HepG2 (cell line): ENCODE data around the gene CNGA1. TPM values are rescaled to one million over a fixed set of nuclear protein-coding genes. Genes with fewer than 3 reads are reported as not detected.
A peak's percentile ranks its signal among the peaks of the same experiment; 100 is the strongest.

Experiments used
- ATAC-seq: fragments of 200-7000 bp; cut with Tn5 transposase; 3 replicates; pipeline ENCODE4 v1.9.1; 2020; ENCODE audit warnings: mild to moderate bottlenecking, moderate library complexity
- BruUV-seq: library from RNA; stranded (reverse); fragments of 400-500 nt; replicated peaks from 2 replicates; lab custom pipeline; 2021; lab: Mats Ljungman, UMichigan
- CTCF ChIA-PET: fragments of 300-600 bp; formaldehyde crosslinking; extraction: SDS; loops from one replicate; lab custom pipeline; 2021; ENCODE audit warnings: low total read pairs, inconsistent platforms, low intra/inter-chr PET ratio; lab: Yijun Ruan, JAX
- POLR2A ChIA-PET: fragments of 350-600 bp; sonication (Branson Sonifier 250); formaldehyde crosslinking; loops from one replicate; lab custom pipeline; 2020; ENCODE audit warnings: antibody characterized with exemption, inconsistent platforms; lab: Yijun Ruan, JAX
- DNase-seq: peaks from one replicate; pipeline ENCODE4 v3.0.0-alpha.2; 2015; ENCODE audit warnings: low spot score
- FAIRE-seq: peaks from 3 replicates; lab custom pipeline; 2011; peaks lifted over from hg19 to GRCh38; lab: Jason Lieb, UNC
- H2AFZ ChIP-seq: one replicate; pipeline ENCODE4 v1.6.1; 2011; ENCODE audit warnings: low read length, inconsistent platforms
- H3K27ac ChIP-seq: fragments of 300-600 bp; 3 replicates; pipeline ENCODE4 v1.8.0; 2011; ENCODE audit warnings: mixed run types, mild to moderate bottlenecking, mixed read lengths, low read length, inconsistent platforms; ENCODE audit not compliant: insufficient read depth; ENCODE audit errors: extremely low read length
- H3K27me3 ChIP-seq, 2 experiments: fragments of 200-600 bp in 1 of 2; 2 replicates in 1 of 2; 3 replicates in 1 of 2; pipeline versions ENCODE4 v1.6.0 to v1.8.0; 2011; ENCODE audit warnings: low read length in 2 of 2, mild to moderate bottlenecking in 2 of 2, moderate library complexity in 2 of 2, inconsistent platforms in 1 of 2; ENCODE audit not compliant: insufficient read depth in 2 of 2, control insufficient read depth in 1 of 2
- H3K36me3 ChIP-seq, 2 experiments: fragments of 200-600 bp in 1 of 2; replicated peaks in 1 of 2; 2 replicates in 1 of 2; 3 replicates in 1 of 2; pipeline versions ENCODE4 v1.5.1 to v1.8.0; 2011; ENCODE audit warnings: low read length in 2 of 2, inconsistent platforms in 1 of 2; ENCODE audit not compliant: insufficient read depth in 2 of 2, control insufficient read depth in 1 of 2
- H3K4me1 ChIP-seq: 2 replicates; pipeline ENCODE4 v1.5.1; 2012; ENCODE audit warnings: low read length, inconsistent platforms; ENCODE audit not compliant: insufficient read depth
- H3K4me2 ChIP-seq: 2 replicates; pipeline ENCODE4 v1.6.0; 2011; ENCODE audit warnings: low read depth, low read length, inconsistent platforms
- H3K4me3 ChIP-seq, 3 experiments: fragments of 200-600 bp in 1 of 3; sonication (generic), shearing (Covaris generic) in 1 of 3; replicated peaks in 1 of 3; 2 replicates each; pipeline ENCODE4 v1.5.1; 2011 to 2016; ENCODE audit warnings: low read length in 3 of 3, inconsistent platforms in 2 of 3, low read depth in 2 of 3, mild to moderate bottlenecking in 2 of 3, control low read depth in 1 of 3, mixed read lengths in 1 of 3; ENCODE audit not compliant: insufficient read depth in 1 of 3
- H3K79me2 ChIP-seq: one replicate; pipeline ENCODE4 v1.6.1; 2011; ENCODE audit warnings: low read length, inconsistent platforms; ENCODE audit not compliant: insufficient read depth
- H3K9ac ChIP-seq: 2 replicates; pipeline ENCODE4 v1.6.0; 2011; ENCODE audit warnings: mild to moderate bottlenecking, low read depth, low read length, inconsistent platforms; ENCODE audit not compliant: insufficient read depth
- H3K9me3 ChIP-seq: 2 replicates; pipeline ENCODE4 v1.5.1; 2012; ENCODE audit warnings: mild to moderate bottlenecking, low read length
- H4K20me1 ChIP-seq: 2 replicates; pipeline ENCODE4 v1.6.0; 2011; ENCODE audit warnings: inconsistent platforms, mild to moderate bottlenecking, low read length, moderate library complexity; ENCODE audit not compliant: insufficient read depth
- E2F5 ChIP-seq: sonication (generic); formaldehyde crosslinking; conservative IDR thresholded peaks from 2 replicates; pipeline ENCODE4 v1.4.0; 2020; ENCODE audit warnings: missing genetic modification reagents
- REL ChIP-seq: sonication (generic); formaldehyde crosslinking; conservative IDR thresholded peaks from 2 replicates; pipeline ENCODE4 v1.8.0; 2022; ENCODE audit warnings: mild to moderate bottlenecking, missing genetic modification reagents, moderate library complexity
- STAG1 ChIP-seq: sonication (generic); formaldehyde crosslinking; IDR thresholded peaks from 2 replicates; pipeline ENCODE4 v1.4.0; 2020; ENCODE audit warnings: missing genetic modification reagents
- TMF1 ChIP-seq: sonication (generic); formaldehyde crosslinking; IDR thresholded peaks from 2 replicates; pipeline ENCODE4 v1.8.1; 2022; ENCODE audit warnings: low read depth, missing genetic modification reagents
- ZFP82 ChIP-seq: sonication (generic); formaldehyde crosslinking; IDR thresholded peaks from 2 replicates; pipeline ENCODE4 v1.5.1; 2020; ENCODE audit warnings: mild to moderate bottlenecking, missing genetic modification reagents, borderline replicate concordance
- ZNF503 ChIP-seq: sonication (generic); formaldehyde crosslinking; IDR thresholded peaks from 2 replicates; pipeline ENCODE4 v1.4.0; 2020; ENCODE audit warnings: missing genetic modification reagents
- ZUFSP ChIP-seq: sonication (generic); formaldehyde crosslinking; IDR thresholded peaks from 2 replicates; pipeline ENCODE4 v1.9.0; 2021; ENCODE audit warnings: missing genetic modification reagents, mild to moderate bottlenecking, borderline replicate concordance
- WGBS: methylation state at CpG from one replicate; pipeline ENCODE4 v1.1.6; 2017; ENCODE audit warnings: low lambda C conversion rate; 5-methylcytosine and 5-hydroxymethylcytosine counted together
- in situ Hi-C: cut with HindIII; loops from 2 replicates; pipeline ENCODE4 v1.10.0; 2017; ENCODE audit warnings: low pct_unique_long_range_greater_than_20kb; ENCODE audit not compliant: extremely low pct_ligation_motif_present
- intact Hi-C: fragments of 100-400 bp; cut with micrococcal nuclease; formaldehyde crosslinking; loops from one replicate; pipeline ENCODE4 v1.10.0; 2022; ENCODE audit not compliant: unreplicated experiment
- polyA plus RNA-seq, 8 experiments: library from polyadenylated mRNA; depleted of rRNA in 3 of 8; stranded (reverse) in 7 of 8; unstranded in 1 of 8; fragments of >200 nt; fragmentation: Illumina TruSeq in 4 of 8; extraction: Trizol in 4 of 8; gene quantifications; 2 replicates each; pipeline versions ENCODE4 v1.2.1 to v1.2.3, GENCODE V29; 2011 to 2016; ENCODE audit warnings: low read depth in 4 of 8, missing spikeins in 1 of 8, mixed read lengths in 1 of 8; ENCODE audit not compliant: insufficient read depth in 1 of 8
- total RNA-seq, 5 experiments: library from RNA; depleted of rRNA; stranded (reverse); fragments of >200 nt; fragmentation: Illumina TruSeq; extraction: Trizol; gene quantifications; 2 replicates each; pipeline ENCODE4 v1.2.3, GENCODE V29; 2016; ENCODE audit warnings: low read depth in 1 of 5

CNGA1 gene
- total and polyA plus RNA-seq, 2 of the 13 experiments (the other 11 are each of a cell fraction or from before 2014, with no cell fraction given): 0.22 to 0.40 TPM

- no peak for TF ChIP-seq ZNF503
- TF ChIP-seq STAG1 (CRISPR knock-in tag): no peak
- TF ChIP-seq TMF1 (CRISPR knock-in tag): no peak
These were observed 31.4 kb upstream of the CNGA1 start (continued) for GRCh38 chr4:48047896-48048295.

DNA sequence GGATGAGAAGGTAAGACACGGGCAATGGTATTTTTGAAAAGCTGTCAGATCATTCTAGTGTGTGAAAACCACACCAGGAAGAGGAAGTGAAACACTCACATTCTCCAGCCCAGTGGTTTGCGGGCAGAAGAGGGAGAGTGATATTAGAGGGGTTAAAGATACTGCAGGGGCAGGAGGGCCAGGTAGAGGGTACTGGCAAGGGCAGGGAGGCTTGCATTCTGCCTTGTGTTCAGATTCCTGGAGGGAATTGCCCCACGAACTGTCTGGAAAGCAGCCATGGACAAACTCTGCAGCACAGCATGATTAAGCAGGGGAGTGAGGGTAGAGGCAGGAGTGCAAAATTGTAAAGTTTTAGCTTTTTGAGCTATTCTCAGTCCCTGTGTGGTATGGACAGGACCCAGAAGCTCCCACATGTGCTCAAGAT, 31.0 kb upstream of the CNGA1 start:
- Histone ChIP-seq H3K27ac (no peak overlapping the region), H3K4me1 (peaks cover 29% of the 10 kb centered on the region), H4K20me1 (no peaks in the 10 kb centered on the region), H2AFZ (peak overlapping the region; percentile 89), H3K27me3 (peaks cover 0 to 1% of the 10 kb centered on the region in 2 experiments; a peak in 3 of 5 replicates), H3K4me2 (peak overlapping the region; percentile 74), H3K9me3 (no peaks in the 10 kb centered on the region), H3K36me3 (no peaks in the 10 kb centered on the region), H3K9ac (peak overlapping the region; percentile 62; the same call in 1 of the 2 replicates), H3K4me3 (peak overlapping the region; percentile 26 to 45 (median 33); a peak in 3 of 6 replicates), H3K79me2 (no peaks in the 10 kb centered on the region)
- CTCF ChIA-PET: no interaction called here
- WGBS: 0% methylated on average over 3 of the region's 3 CpGs
- in situ Hi-C loops: no loop called here
- no peak for FAIRE-seq
- no peak for DNase-seq
- peak; percentile 16; the same call in 1 of the 3 replicates for ATAC-seq
- TF ChIP-seq E2F5 (CRISPR knock-in tag): no peak
- no peak for TF ChIP-seq REL
- TF ChIP-seq ZFP82 (CRISPR knock-in tag): no peak
- TF ChIP-seq ZUFSP: no peak
- POLR2A ChIA-PET: no interaction called here
- BruUV-seq: no TSS peak
- intact Hi-C loops: no loop called here
